G401.6 (cell line): ENCODE measurements around the gene USP5.
"Not testable (repeated sequence)": the region's sequence is repeated elsewhere in the genome, so short reads cannot be mapped to it uniquely, and the experiment has no call there.

Experiments used
- FAIRE-seq: peaks from 2 replicates; lab custom pipeline; 2012; peaks lifted over from hg19 to GRCh38; lab: Jason Lieb, UNC

Gene USP5

GRCh38 chr12:6888360-6888759, 36.4 kb downstream of the USP5 start:
- no peak for FAIRE-seq

GRCh38 chr12:6888794-6889193, 36.8 kb downstream of the USP5 start:
- FAIRE-seq, result not testable (repeated sequence)

GRCh38 chr12:6889775-6890573, 38.0 kb downstream of the USP5 start:
- not testable (repeated sequence) for FAIRE-seq

- FAIRE-seq, result peak; percentile 75
Observed at GRCh38 chr12:6890789-6891645, 39.1 kb downstream of the USP5 start.

- FAIRE-seq, result no peak
Observed at GRCh38 chr12:6891646-6892001, 39.7 kb downstream of the USP5 start.

- not testable (repeated sequence) for FAIRE-seq
Observed at GRCh38 chr12:6892683-6893082, 40.7 kb downstream of the USP5 start.

- no peak for FAIRE-seq
Observed at GRCh38 chr12:6894321-6894720, 42.4 kb downstream of the USP5 start.

- FAIRE-seq, result no peak
Observed at GRCh38 chr12:6896846-6897435, 45.0 kb downstream of the USP5 start.

- no peak for FAIRE-seq
Observed at GRCh38 chr12:6899427-6899826, 47.5 kb downstream of the USP5 start.

GRCh38 chr12:6899837-6900519, 48.0 kb downstream of the USP5 start:
- no peak for FAIRE-seq

GRCh38 chr12:6902448-6902847, 50.5 kb downstream of the USP5 start:
- no peak for FAIRE-seq

GRCh38 chr12:6903722-6904121, 51.8 kb downstream of the USP5 start:
- FAIRE-seq, result no peak

- FAIRE-seq, result peak; percentile 97
Observed at GRCh38 chr12:6904280-6905276, 52.6 kb downstream of the USP5 start, which contains the start of gene LRRC23. LRRC23 (plus strand) TSS chr12:6904822; CDS start chr12:6905634, 812 bp downstream.

GRCh38 chr12:6905414-6906040, 53.6 kb downstream of the USP5 start:
- FAIRE-seq, result no peak

- not testable (repeated sequence) for FAIRE-seq
Observed at GRCh38 chr12:6908141-6908540, 56.2 kb downstream of the USP5 start.

- no peak for FAIRE-seq
Observed at GRCh38 chr12:6909421-6910145, 57.6 kb downstream of the USP5 start.

GRCh38 chr12:6912164-6912935, 60.4 kb downstream of the USP5 start:
- no peak for FAIRE-seq

- no peak for FAIRE-seq
Observed at GRCh38 chr12:6914246-6914946, 62.4 kb downstream of the USP5 start, which contains the start of gene ENO2. ENO2 (plus strand) TSS chr12:6914580; CDS start chr12:6915833, 1,253 bp downstream.
